Stomach (tissue), 4 donors: ENCODE results near the gene PDE4D.

ENCODE experiments used
- POLR2A ChIP-seq, 4 donors: fragments of 450-650 bp; IDR thresholded peaks; one replicate each; pipeline ENCODE4 v1.6.1; 2016; ENCODE audit warnings: antibody characterized with exemption in 4 of 4, control low read depth in 2 of 4, mild to moderate bottlenecking in 1 of 4, moderate library complexity in 1 of 4
- TF ChIP-seq, protein P1 (sequence below), 7 experiments: fragments of 450-650 bp in 4 of 7; fragments of 200-600 bp in 3 of 7; sonication (generic) in 3 of 7; IDR thresholded peaks; one replicate each; pipeline ENCODE4 v1.5.1; 2016 to 2019; ENCODE audit warnings: antibody characterized with exemption in 7 of 7, control low read depth in 2 of 7, mild to moderate bottlenecking in 1 of 7

DNA sequence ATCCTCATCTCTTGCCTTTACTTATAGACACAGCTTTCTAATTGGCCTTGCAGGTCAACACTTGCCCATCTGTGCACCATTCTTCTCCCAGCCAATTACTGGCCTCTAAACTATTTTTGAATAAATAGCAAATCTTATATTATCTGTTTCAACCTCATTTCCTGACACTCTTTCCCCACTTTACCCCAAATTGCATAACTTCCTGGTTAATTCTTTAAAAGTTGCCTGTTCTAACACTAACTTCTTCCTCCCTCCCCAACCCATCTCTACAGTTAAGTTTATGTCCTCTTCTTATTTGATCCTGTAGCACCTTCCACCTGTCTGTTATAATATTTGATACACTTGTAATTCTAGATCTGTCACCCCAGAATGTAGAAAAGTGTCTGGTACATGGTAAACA lies 372.1 kb downstream of the PDE4D start:
- TF ChIP-seq, protein P1, sequence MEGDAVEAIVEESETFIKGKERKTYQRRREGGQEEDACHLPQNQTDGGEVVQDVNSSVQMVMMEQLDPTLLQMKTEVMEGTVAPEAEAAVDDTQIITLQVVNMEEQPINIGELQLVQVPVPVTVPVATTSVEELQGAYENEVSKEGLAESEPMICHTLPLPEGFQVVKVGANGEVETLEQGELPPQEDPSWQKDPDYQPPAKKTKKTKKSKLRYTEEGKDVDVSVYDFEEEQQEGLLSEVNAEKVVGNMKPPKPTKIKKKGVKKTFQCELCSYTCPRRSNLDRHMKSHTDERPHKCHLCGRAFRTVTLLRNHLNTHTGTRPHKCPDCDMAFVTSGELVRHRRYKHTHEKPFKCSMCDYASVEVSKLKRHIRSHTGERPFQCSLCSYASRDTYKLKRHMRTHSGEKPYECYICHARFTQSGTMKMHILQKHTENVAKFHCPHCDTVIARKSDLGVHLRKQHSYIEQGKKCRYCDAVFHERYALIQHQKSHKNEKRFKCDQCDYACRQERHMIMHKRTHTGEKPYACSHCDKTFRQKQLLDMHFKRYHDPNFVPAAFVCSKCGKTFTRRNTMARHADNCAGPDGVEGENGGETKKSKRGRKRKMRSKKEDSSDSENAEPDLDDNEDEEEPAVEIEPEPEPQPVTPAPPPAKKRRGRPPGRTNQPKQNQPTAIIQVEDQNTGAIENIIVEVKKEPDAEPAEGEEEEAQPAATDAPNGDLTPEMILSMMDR (IDR thresholded peaks at IDR 0.05), result no peak
- TF ChIP-seq POLR2A (IDR thresholded peaks at IDR 0.05), result no peak
